RWPE1 (cell line): ENCODE measurements around the gene KTN1.

Experiments used
- CTCF ChIA-PET: fragments of 350-600 bp; sonication (Branson Sonifier 250); formaldehyde crosslinking; extraction: SDS; loops from one replicate; lab custom pipeline; 2021; lab: Yijun Ruan, JAX
- POLR2A ChIA-PET: fragments of 400-600 bp; formaldehyde crosslinking; extraction: SDS; loops from one replicate; lab custom pipeline; 2020; ENCODE audit warnings: antibody characterized with exemption; ENCODE audit not compliant: low non-redundant PET; lab: Yijun Ruan, JAX
- DNase-seq: peaks from one replicate; pipeline ENCODE4 v3.0.0; 2012; ENCODE audit warnings: low spot score
- H3K27ac ChIP-seq: fragments of 450-650 bp; 2 replicates; pipeline ENCODE4 v1.5.1; 2017
- CTCF ChIP-seq: fragments of 450-650 bp; conservative IDR thresholded peaks from 2 replicates; pipeline ENCODE4 v1.5.1; 2017; ENCODE audit warnings: low read depth, mild to moderate bottlenecking

The KTN1 gene

GRCh38 chr14:55583942-55584468 is 4.0 kb downstream of the KTN1 start:
- no peak for TF ChIP-seq CTCF
- CTCF ChIA-PET, result interaction anchor here (1.1 kb wide), 1 partner anchor 890 kb away, joined by 4 read pairs; no protein-coding TSS in a partner anchor
- no peak for DNase-seq
- H3K27ac ChIP-seq, result no peak overlapping the region
- POLR2A ChIA-PET, result no interaction called here

- DNase-seq, result no peak
- no peak overlapping the region for H3K27ac ChIP-seq
- no peak for TF ChIP-seq CTCF
- ChIA-PET POLR2A (no interaction called here), CTCF (interaction anchor here (1.0 kb wide), 1 partner anchor 206 kb away, joined by 3 read pairs; no protein-coding TSS in a partner anchor)
These were observed 5.8 kb downstream of the KTN1 start for GRCh38 chr14:55585854-55586253.

GRCh38 chr14:55586411-55586810 is 6.4 kb downstream of the KTN1 start:
- H3K27ac ChIP-seq, result no peak overlapping the region
- DNase-seq, result no peak
- CTCF ChIA-PET, result no interaction called here
- no peak for TF ChIP-seq CTCF
- POLR2A ChIA-PET, result no interaction called here

GRCh38 chr14:55587847-55588246 is 7.8 kb downstream of the KTN1 start:
- TF ChIP-seq CTCF, result no peak

GRCh38 chr14:55588259-55588699 is 8.3 kb downstream of the KTN1 start:
- no peak for TF ChIP-seq CTCF
- no peak overlapping the region for H3K27ac ChIP-seq
- ChIA-PET CTCF (interaction anchor here (0.6 kb wide), 1 partner anchor 832 kb away, joined by 3 read pairs; no protein-coding TSS in a partner anchor), POLR2A (no interaction called here)
- no peak for DNase-seq

More at GRCh38 chr14:55587847-55588246, 7.8 kb downstream of the KTN1 start:
- POLR2A ChIA-PET, result no interaction called here
- no peak for DNase-seq
- CTCF ChIA-PET, result interaction anchor here (0.6 to 0.7 kb wide), 2 partner anchors 11 to 832 kb away, joined by 3 read pairs; no protein-coding TSS in a partner anchor
- no peak overlapping the region for H3K27ac ChIP-seq

- ChIA-PET POLR2A (no interaction called here), CTCF (no interaction called here)
- no peak for DNase-seq
- TF ChIP-seq CTCF, result no peak
- H3K27ac ChIP-seq, result no peak overlapping the region
These were observed 9.2 kb downstream of the KTN1 start for GRCh38 chr14:55589171-55589570.
